ENCODE measurements around the gene FMO2. TPM values are rescaled to one million over a fixed set of nuclear protein-coding genes. Genes with fewer than 3 reads are reported as not detected.

The FMO2 gene
- total and polyA plus RNA-seq, 2 of the 8 experiments (the other 6 are each of a cell fraction or from before 2014, with no cell fraction given) = not detected

DNA sequence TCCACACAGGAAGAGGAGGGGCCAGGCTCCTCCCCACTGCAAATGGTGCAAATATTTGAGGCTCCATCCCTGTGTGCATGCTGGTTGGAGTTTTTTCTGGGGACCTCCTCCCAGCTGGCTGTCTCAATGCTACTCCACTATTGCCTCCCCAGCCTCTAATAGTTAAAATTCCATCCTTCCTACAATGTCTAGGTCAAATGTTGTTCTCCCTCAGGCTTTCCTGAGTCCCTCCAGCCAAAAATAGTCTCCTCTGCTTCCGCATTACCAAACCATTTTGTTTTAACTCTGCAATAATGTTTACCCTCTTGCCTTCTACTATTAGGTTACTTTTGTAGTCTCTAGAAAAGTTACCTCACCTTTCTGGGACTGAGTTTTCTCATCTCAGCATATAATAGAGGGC, 33.6 kb downstream of the FMO2 start (continued):
- no peak for TF ChIP-seq RNF2 (IDR thresholded peaks at IDR 0.05; ENCODE audit: borderline replicate concordance, low read depth, low read length, missing control alignments, poor library complexity, severe bottlenecking)

Data from H1 (cell line).